Gastroesophageal sphincter (tissue), 3 donors: Measurements from ENCODE around the gene EVPL.

Source experiments
- POLR2A ChIP-seq, 2 donors: fragments of 450-650 bp; IDR thresholded peaks; one replicate each; pipeline ENCODE4 v1.6.1; 2017; ENCODE audit warnings: antibody characterized with exemption in 2 of 2, mild to moderate bottlenecking in 2 of 2, moderate library complexity in 1 of 2
- TF ChIP-seq, protein P1 (sequence below), 4 experiments: fragments of 200-600 bp in 2 of 4; fragments of 450-650 bp in 2 of 4; sonication (generic) in 1 of 4; IDR thresholded peaks; one replicate each; pipeline ENCODE4 v1.5.1; 2017 to 2019; ENCODE audit warnings: antibody characterized with exemption in 4 of 4, mild to moderate bottlenecking in 2 of 4, moderate library complexity in 2 of 4

DNA sequence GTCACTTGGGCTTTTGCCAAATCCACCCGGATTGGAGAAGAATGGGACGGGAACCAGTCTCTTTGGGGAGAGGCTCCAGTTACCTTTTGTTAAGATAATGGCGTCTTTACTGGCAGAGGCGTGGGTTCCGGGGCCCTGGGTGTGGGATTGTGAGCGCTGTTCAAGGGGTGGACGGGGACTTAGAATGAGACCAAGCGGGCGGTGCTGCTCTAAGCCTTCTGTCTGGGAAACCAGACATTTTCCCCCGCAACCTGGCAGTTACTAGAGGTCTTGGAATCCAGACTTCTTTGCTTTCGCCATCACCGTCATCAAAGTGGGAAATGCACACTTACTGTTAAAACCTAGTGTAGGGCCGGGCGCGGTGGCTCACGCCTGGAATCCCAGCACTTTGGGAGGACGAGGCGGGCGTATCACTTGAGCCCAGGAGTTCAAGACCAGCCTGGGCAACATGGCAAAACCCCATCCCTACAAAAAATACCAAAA is 47.4 kb downstream of the EVPL start:
- TF ChIP-seq, protein P1, sequence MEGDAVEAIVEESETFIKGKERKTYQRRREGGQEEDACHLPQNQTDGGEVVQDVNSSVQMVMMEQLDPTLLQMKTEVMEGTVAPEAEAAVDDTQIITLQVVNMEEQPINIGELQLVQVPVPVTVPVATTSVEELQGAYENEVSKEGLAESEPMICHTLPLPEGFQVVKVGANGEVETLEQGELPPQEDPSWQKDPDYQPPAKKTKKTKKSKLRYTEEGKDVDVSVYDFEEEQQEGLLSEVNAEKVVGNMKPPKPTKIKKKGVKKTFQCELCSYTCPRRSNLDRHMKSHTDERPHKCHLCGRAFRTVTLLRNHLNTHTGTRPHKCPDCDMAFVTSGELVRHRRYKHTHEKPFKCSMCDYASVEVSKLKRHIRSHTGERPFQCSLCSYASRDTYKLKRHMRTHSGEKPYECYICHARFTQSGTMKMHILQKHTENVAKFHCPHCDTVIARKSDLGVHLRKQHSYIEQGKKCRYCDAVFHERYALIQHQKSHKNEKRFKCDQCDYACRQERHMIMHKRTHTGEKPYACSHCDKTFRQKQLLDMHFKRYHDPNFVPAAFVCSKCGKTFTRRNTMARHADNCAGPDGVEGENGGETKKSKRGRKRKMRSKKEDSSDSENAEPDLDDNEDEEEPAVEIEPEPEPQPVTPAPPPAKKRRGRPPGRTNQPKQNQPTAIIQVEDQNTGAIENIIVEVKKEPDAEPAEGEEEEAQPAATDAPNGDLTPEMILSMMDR (IDR thresholded peaks at IDR 0.05): no peak
- no peak for TF ChIP-seq POLR2A (IDR thresholded peaks at IDR 0.05)
